GM12891 (cell line): ENCODE results near the gene N4BP2.

Experiments
- PAX5 ChIP-seq: IDR thresholded peaks from 2 replicates; pipeline ENCODE4 v1.6.1; 2011; ENCODE audit warnings: low read length, moderate library complexity, mild to moderate bottlenecking; ENCODE audit not compliant: insufficient read depth, severe bottlenecking
- POLR2A ChIP-seq: IDR thresholded peaks from 2 replicates; pipeline ENCODE4 v1.6.1; 2011; ENCODE audit warnings: low read depth, low read length, control low read depth
- POLR2AphosphoS5 ChIP-seq: IDR thresholded peaks from 2 replicates; pipeline ENCODE4 v1.6.1; 2011; ENCODE audit warnings: low read depth, low read length, control low read depth
- POU2F2 ChIP-seq: IDR thresholded peaks from 2 replicates; pipeline ENCODE4 v1.6.1; 2011; ENCODE audit warnings: low read depth, mild to moderate bottlenecking, control low read depth, low read length, moderate library complexity
- SPI1 ChIP-seq: IDR thresholded peaks from 2 replicates; pipeline ENCODE4 v1.6.1; 2011; ENCODE audit warnings: low read depth, low read length, control low read depth
- TAF1 ChIP-seq: IDR thresholded peaks from 2 replicates; pipeline ENCODE4 v1.6.1; 2011; ENCODE audit warnings: low read depth, low read length, control low read depth

DNA sequence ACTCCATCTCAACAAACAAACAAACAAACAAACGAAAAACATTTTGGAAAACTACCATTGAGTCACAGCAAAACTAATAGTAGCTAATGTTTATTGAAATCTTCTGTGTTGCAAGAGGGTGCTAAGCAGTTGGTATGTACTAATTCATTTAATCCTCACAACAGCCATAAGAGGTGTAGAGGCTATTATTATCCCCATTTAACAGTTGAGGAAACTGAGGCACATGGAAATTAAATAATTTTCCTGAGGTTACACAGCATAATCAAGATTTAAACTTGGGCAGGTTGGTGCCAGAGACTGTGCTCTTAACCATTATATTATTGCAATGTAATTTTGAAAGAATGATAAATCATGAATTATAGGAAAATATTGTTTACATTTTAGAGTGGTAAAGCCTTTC, 122.7 kb downstream of the N4BP2 start:
- no peak for TF ChIP-seq POLR2A
- TF ChIP-seq POU2F2 = no peak
- no peak for TF ChIP-seq POLR2AphosphoS5
- no peak for TF ChIP-seq TAF1
- TF ChIP-seq SPI1 = no peak
- TF ChIP-seq PAX5 = no peak
